IMR-90 (cell line): ENCODE data around the gene RMC1. TPM values are rescaled to one million over a fixed set of nuclear protein-coding genes. Genes with fewer than 3 reads are reported as not detected.
"Not testable (repeated sequence)": the region's sequence is repeated elsewhere in the genome, so short reads cannot be mapped to it uniquely, and the experiment has no call there.

Source experiments
- ATAC-seq: fragments of 200-7000 bp; cut with Tn5 transposase; 2 replicates; pipeline ENCODE4 v1.9.1; 2020; ENCODE audit warnings: low read depth, mild to moderate bottlenecking, moderate library complexity
- BruUV-seq: library from RNA; stranded (reverse); fragments of 400-500 nt; replicated peaks from 2 replicates; lab custom pipeline; 2021; lab: Mats Ljungman, UMichigan
- CTCF ChIA-PET: fragments of 300-600 bp; formaldehyde crosslinking; extraction: SDS; loops from one replicate; lab custom pipeline; 2021; ENCODE audit warnings: antibody characterized with exemption; lab: Yijun Ruan, JAX
- POLR2A ChIA-PET: fragments of 300-600 bp; sonication (Branson Sonifier 250); formaldehyde crosslinking; loops from one replicate; lab custom pipeline; 2022; ENCODE audit warnings: antibody characterized with exemption; ENCODE audit not compliant: unreplicated experiment; lab: Charles Lee
- DNase-seq: peaks from one replicate; pipeline ENCODE4 v3.0.0; 2013
- H2AFZ ChIP-seq: replicated peaks from 2 replicates; pipeline ENCODE3; 2013; ENCODE audit warnings: low read length, mild to moderate bottlenecking; ENCODE audit not compliant: poor library complexity
- H2AK5ac ChIP-seq: 2 replicates; pipeline ENCODE4 v1.6.1; 2013; ENCODE audit warnings: low read depth, low read length, inconsistent platforms
- H2AK9ac ChIP-seq: replicated peaks from 2 replicates; pipeline ENCODE3; 2013; ENCODE audit warnings: mild to moderate bottlenecking, low read depth, low read length, moderate library complexity; ENCODE audit not compliant: poor library complexity
- H2BK120ac ChIP-seq: 2 replicates; pipeline ENCODE4 v1.6.1; 2013; ENCODE audit warnings: low read depth, low read length, inconsistent platforms
- H2BK15ac ChIP-seq: 3 replicates; pipeline ENCODE4 v1.6.1; 2013; ENCODE audit warnings: low read depth, low read length, inconsistent platforms
- H2BK20ac ChIP-seq: 2 replicates; pipeline ENCODE4 v1.6.1; 2013; ENCODE audit warnings: low read depth, mild to moderate bottlenecking, inconsistent platforms, low read length, moderate library complexity
- H2BK5ac ChIP-seq: 2 replicates; pipeline ENCODE4 v1.6.1; 2013; ENCODE audit warnings: mild to moderate bottlenecking, low read depth, low read length, inconsistent platforms; ENCODE audit not compliant: poor library complexity, severe bottlenecking
- H3K14ac ChIP-seq: replicated peaks from 2 replicates; pipeline ENCODE4 v1.6.1; 2013; ENCODE audit warnings: low read depth, low read length, inconsistent platforms
- H3K18ac ChIP-seq: 2 replicates; pipeline ENCODE4 v1.6.1; 2013; ENCODE audit warnings: low read depth, low read length, control low read depth
- H3K23ac ChIP-seq: 2 replicates; pipeline ENCODE4 v1.6.1; 2013; ENCODE audit warnings: low read depth, low read length, inconsistent platforms
- H3K27ac ChIP-seq: 2 replicates; pipeline ENCODE4 v1.5.1; 2013; ENCODE audit warnings: mild to moderate bottlenecking, control low read depth, low read length; ENCODE audit not compliant: insufficient read depth
- H3K27me3 ChIP-seq: 2 replicates; pipeline ENCODE4 v1.6.1; 2013; ENCODE audit warnings: low read length; ENCODE audit not compliant: control insufficient read depth, insufficient read depth
- H3K36me3 ChIP-seq: 2 replicates; pipeline ENCODE4 v1.6.1; 2013; ENCODE audit warnings: low read length, mixed read lengths; ENCODE audit not compliant: control insufficient read depth, insufficient read depth
- H3K4ac ChIP-seq: 2 replicates; pipeline ENCODE4 v1.6.1; 2013; ENCODE audit warnings: low read depth, low read length, inconsistent platforms
- H3K4me1 ChIP-seq: 2 replicates; pipeline ENCODE4 v1.6.1; 2013; ENCODE audit warnings: low read length, mixed read lengths; ENCODE audit not compliant: control insufficient read depth, insufficient read depth
- H3K4me2 ChIP-seq: 2 replicates; pipeline ENCODE4 v1.6.1; 2013; ENCODE audit warnings: low read depth, mild to moderate bottlenecking, control low read depth, low read length, moderate library complexity
- H3K4me3 ChIP-seq: 2 replicates; pipeline ENCODE4 v1.5.1; 2013; ENCODE audit warnings: low read depth, mild to moderate bottlenecking, control low read depth, low read length, moderate library complexity; ENCODE audit not compliant: insufficient read depth
- H3K56ac ChIP-seq: 2 replicates; pipeline ENCODE4 v1.6.1; 2013; ENCODE audit warnings: low read length, inconsistent platforms; ENCODE audit not compliant: insufficient read depth; ENCODE audit errors: extremely low read depth
- H3K79me1 ChIP-seq, 2 experiments: 2 replicates each; pipeline ENCODE4 v1.6.1; 2013; ENCODE audit warnings: low read length in 2 of 2, inconsistent platforms in 1 of 2, low read depth in 1 of 2
- H3K9ac ChIP-seq: 2 replicates; pipeline ENCODE4 v1.6.1; 2013; ENCODE audit warnings: low read depth, low read length, control low read depth
- H3K9me1 ChIP-seq: 2 replicates; pipeline ENCODE4 v1.6.1; 2013; ENCODE audit warnings: low read length, inconsistent platforms; ENCODE audit not compliant: insufficient read depth
- H3K9me3 ChIP-seq: 2 replicates; pipeline ENCODE4 v1.6.1; 2013; ENCODE audit warnings: low read length; ENCODE audit not compliant: control insufficient read depth, insufficient read depth
- H4K20me1 ChIP-seq: 2 replicates; pipeline ENCODE4 v1.6.1; 2013; ENCODE audit warnings: low read length, inconsistent platforms; ENCODE audit not compliant: insufficient read depth
- H4K5ac ChIP-seq: 2 replicates; pipeline ENCODE4 v1.6.1; 2013; ENCODE audit warnings: mild to moderate bottlenecking, low read depth, low read length, control low read depth
- H4K8ac ChIP-seq, 2 experiments: 2 replicates each; pipeline ENCODE4 v1.6.1; 2013; ENCODE audit warnings: low read depth in 2 of 2, low read length in 2 of 2, control low read depth in 1 of 2, inconsistent platforms in 1 of 2
- H4K91ac ChIP-seq: 2 replicates; pipeline ENCODE4 v1.6.1; 2013; ENCODE audit warnings: low read depth, low read length, inconsistent platforms; ENCODE audit not compliant: insufficient read depth
- BHLHE40 ChIP-seq: fragments of 150-350 bp; IDR thresholded peaks from 2 replicates; pipeline ENCODE4 v1.6.1; 2016; ENCODE audit warnings: mild to moderate bottlenecking, low read depth, low read length
- SMC3 ChIP-seq: fragments of 150-350 bp; IDR thresholded peaks from 2 replicates; pipeline ENCODE4 v1.6.1; 2016; ENCODE audit warnings: low read depth, mild to moderate bottlenecking, antibody characterized with exemption, low read length, moderate library complexity
- WGBS, 2 experiments: methylation state at CpG; one replicate each; pipeline versions ENCODE4 v1.1.5 to v1.1.7; 2013; ENCODE audit warnings: missing lambda C conversion rate in 2 of 2; ENCODE audit not compliant: insufficient read length in 1 of 2; ENCODE audit errors: extremely low coverage in 2 of 2; 5-methylcytosine and 5-hydroxymethylcytosine counted together
- dilution Hi-C: fragments of 300-500 bp; cut with HindIII; formaldehyde crosslinking; loops from one replicate; pipeline ENCODE4 v1.14.3; 2018; ENCODE audit warnings: low sequenced_read_pairs; ENCODE audit not compliant: unreplicated experiment
- in situ Hi-C: fragments of 300-500 bp; cut with MboI; formaldehyde crosslinking; loops from 3 replicates; pipeline ENCODE4 v1.14.3; 2019; ENCODE audit warnings: low sequenced_read_pairs, inconsistent platforms, mixed read lengths
- intact Hi-C: fragments of 100-400 bp; cut with micrococcal nuclease; formaldehyde crosslinking; loops from 2 replicates; pipeline ENCODE4 v1.10.0; 2022
- polyA plus RNA-seq, 3 experiments: library from polyadenylated mRNA; depleted of rRNA; stranded (reverse); fragments of >200 nt; gene quantifications; 2 replicates each; pipeline ENCODE4 v1.2.3, GENCODE V29; 2012; ENCODE audit warnings: low replicate concordance in 1 of 3
- total RNA-seq: library from RNA; depleted of rRNA; stranded (reverse); fragments of >200 nt; gene quantifications from 2 replicates; pipeline ENCODE4 v1.2.3, GENCODE V29; 2012

RMC1 gene
- total and polyA plus RNA-seq, 2 of the 4 experiments (the other 2 are of a cell fraction) = 14.2 to 18.0 TPM

GRCh38 chr18:23487738-23488570 lies 15.4 kb upstream of the RMC1 start (continued):
- TF ChIP-seq SMC3 (no peak), BHLHE40 (no peak)

GRCh38 chr18:23489586-23489985 lies 13.7 kb upstream of the RMC1 start:
- H3K56ac ChIP-seq, H2BK120ac ChIP-seq, H4K91ac ChIP-seq, H2AFZ ChIP-seq, H3K4me2 ChIP-seq, BruUV-seq, H3K9ac ChIP-seq, H3K36me3 ChIP-seq, H2BK5ac ChIP-seq, dilution Hi-C loops, CTCF ChIA-PET, H3K9me3 ChIP-seq, H4K20me1 ChIP-seq, H3K14ac ChIP-seq, H3K18ac ChIP-seq, DNase-seq, in situ Hi-C loops, intact Hi-C loops, H2AK5ac ChIP-seq, H4K8ac ChIP-seq, H3K27ac ChIP-seq, H3K79me1 ChIP-seq, H3K4ac ChIP-seq, H2BK20ac ChIP-seq, H3K9me1 ChIP-seq, H4K5ac ChIP-seq, H2BK15ac ChIP-seq, POLR2A ChIA-PET, H3K27me3 ChIP-seq, H3K4me3 ChIP-seq, ATAC-seq, H2AK9ac ChIP-seq, H3K4me1 ChIP-seq, H3K23ac ChIP-seq: not testable (repeated sequence)
- WGBS, 2 experiments = 94% methylated on average over 2 of the region's 5 CpGs; no CpG with 5 or more reads in 1 of the 2 experiments
